PFSK-1 (cell line): ENCODE data around the gene IPCEF1.

Experiments
- SIN3A ChIP-seq: IDR thresholded peaks from 2 replicates; pipeline ENCODE4 v1.6.1; 2012; ENCODE audit warnings: mild to moderate bottlenecking, low read length, moderate library complexity, borderline replicate concordance; ENCODE audit not compliant: insufficient read depth
- TAF1 ChIP-seq: IDR thresholded peaks from 2 replicates; pipeline ENCODE4 v1.6.1; 2012; ENCODE audit warnings: low read length, control low read depth, borderline replicate concordance; ENCODE audit not compliant: insufficient read depth
- TF ChIP-seq, protein P1 (sequence below), 2 experiments: IDR thresholded peaks; 2 replicates each; pipeline versions ENCODE4 v1.6.1 to v1.8.0; 2011 to 2012; ENCODE audit warnings: low read depth in 2 of 2, low read length in 2 of 2, control low read depth in 1 of 2, inconsistent platforms in 1 of 2, mild to moderate bottlenecking in 1 of 2, moderate library complexity in 1 of 2; ENCODE audit not compliant: insufficient read depth in 1 of 2

DNA sequence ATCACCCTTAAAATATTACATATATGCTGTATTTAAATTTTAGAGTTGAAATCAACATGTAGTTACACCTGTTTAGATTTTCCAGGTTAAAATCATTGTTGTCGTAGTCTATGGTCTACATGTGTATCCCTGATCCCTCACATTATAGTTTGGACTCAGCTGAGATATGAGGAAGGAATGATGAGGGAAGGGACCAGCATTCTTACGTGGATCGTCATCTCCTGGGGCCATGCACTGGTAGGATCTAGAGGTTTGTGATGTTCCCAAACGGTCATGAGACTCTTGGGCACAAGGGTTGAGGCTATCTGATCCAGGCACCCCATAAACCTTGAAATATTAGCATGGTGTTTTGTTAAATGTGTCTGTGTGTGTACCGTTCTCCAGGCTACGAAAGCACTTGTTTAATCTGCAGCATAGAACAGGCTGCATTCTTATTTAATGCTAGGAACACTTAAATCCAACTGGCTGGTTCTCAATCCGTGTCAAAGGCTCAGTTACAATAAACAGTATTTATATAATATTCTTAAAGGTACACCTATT, 55.4 kb downstream of the IPCEF1 start:
- TF ChIP-seq TAF1: no peak
- TF ChIP-seq, protein P1, sequence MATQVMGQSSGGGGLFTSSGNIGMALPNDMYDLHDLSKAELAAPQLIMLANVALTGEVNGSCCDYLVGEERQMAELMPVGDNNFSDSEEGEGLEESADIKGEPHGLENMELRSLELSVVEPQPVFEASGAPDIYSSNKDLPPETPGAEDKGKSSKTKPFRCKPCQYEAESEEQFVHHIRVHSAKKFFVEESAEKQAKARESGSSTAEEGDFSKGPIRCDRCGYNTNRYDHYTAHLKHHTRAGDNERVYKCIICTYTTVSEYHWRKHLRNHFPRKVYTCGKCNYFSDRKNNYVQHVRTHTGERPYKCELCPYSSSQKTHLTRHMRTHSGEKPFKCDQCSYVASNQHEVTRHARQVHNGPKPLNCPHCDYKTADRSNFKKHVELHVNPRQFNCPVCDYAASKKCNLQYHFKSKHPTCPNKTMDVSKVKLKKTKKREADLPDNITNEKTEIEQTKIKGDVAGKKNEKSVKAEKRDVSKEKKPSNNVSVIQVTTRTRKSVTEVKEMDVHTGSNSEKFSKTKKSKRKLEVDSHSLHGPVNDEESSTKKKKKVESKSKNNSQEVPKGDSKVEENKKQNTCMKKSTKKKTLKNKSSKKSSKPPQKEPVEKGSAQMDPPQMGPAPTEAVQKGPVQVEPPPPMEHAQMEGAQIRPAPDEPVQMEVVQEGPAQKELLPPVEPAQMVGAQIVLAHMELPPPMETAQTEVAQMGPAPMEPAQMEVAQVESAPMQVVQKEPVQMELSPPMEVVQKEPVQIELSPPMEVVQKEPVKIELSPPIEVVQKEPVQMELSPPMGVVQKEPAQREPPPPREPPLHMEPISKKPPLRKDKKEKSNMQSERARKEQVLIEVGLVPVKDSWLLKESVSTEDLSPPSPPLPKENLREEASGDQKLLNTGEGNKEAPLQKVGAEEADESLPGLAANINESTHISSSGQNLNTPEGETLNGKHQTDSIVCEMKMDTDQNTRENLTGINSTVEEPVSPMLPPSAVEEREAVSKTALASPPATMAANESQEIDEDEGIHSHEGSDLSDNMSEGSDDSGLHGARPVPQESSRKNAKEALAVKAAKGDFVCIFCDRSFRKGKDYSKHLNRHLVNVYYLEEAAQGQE (IDR thresholded peaks at IDR 0.05; ENCODE audit: insufficient read depth in 1 of 2, low read depth in 2 of 2, low read length in 2 of 2): no peak
- TF ChIP-seq SIN3A: no peak
